Kidney epithelial cell (primary cell): Measurements from ENCODE around the gene NCOA3. TPM values are rescaled to one million over a fixed set of nuclear protein-coding genes. Genes with fewer than 3 reads are reported as not detected.
A peak's percentile ranks its signal among the peaks of the same experiment; 100 is the strongest.

ENCODE experiments used
- DNase-seq: peaks from one replicate; pipeline ENCODE4 v3.0.0-alpha.2; 2010; ENCODE audit warnings: low read depth
- H3K27me3 ChIP-seq: 2 replicates; pipeline ENCODE4 v1.6.0; 2011; ENCODE audit warnings: low read length; ENCODE audit not compliant: control insufficient read depth, insufficient read depth
- H3K36me3 ChIP-seq: 2 replicates; pipeline ENCODE4 v1.5.1; 2011; ENCODE audit warnings: low read length; ENCODE audit not compliant: control insufficient read depth, insufficient read depth
- H3K4me3 ChIP-seq: 2 replicates; pipeline ENCODE4 v1.5.1; 2011; ENCODE audit warnings: low read depth, mild to moderate bottlenecking, control low read depth, low read length
- CTCF ChIP-seq: IDR thresholded peaks from 2 replicates; pipeline ENCODE4 v1.5.1; 2011; ENCODE audit warnings: mild to moderate bottlenecking, moderate library complexity, low read length, control low read depth, inconsistent platforms; ENCODE audit not compliant: insufficient read depth, poor library complexity, severe bottlenecking
- total RNA-seq: library from RNA; depleted of rRNA; stranded (reverse); fragments of >200 nt; gene quantifications from 2 replicates; pipeline ENCODE4 v1.2.3, GENCODE V29; 2015

Gene NCOA3
- total RNA-seq, 1 donor from 2014 or later, result 27.3 TPM

GRCh38 chr20:47464380-47465101 is 37.1 kb upstream of the NCOA3 start:
- DNase-seq, result peak; percentile 90
- no peak overlapping the region for H3K4me3 ChIP-seq
- H3K36me3 ChIP-seq, result no peaks in the 10 kb centered on the region
- H3K27me3 ChIP-seq, result no peaks in the 10 kb centered on the region
- peak; percentile 48 for TF ChIP-seq CTCF

- Histone ChIP-seq H3K27me3 (no peaks in the 10 kb centered on the region), H3K36me3 (no peaks in the 10 kb centered on the region), H3K4me3 (no peak overlapping the region)
- no peak for DNase-seq
- no peak for TF ChIP-seq CTCF
Observed at GRCh38 chr20:47465335-47466090, 36.2 kb upstream of the NCOA3 start.

GRCh38 chr20:47466213-47466612 is 35.5 kb upstream of the NCOA3 start:
- Histone ChIP-seq H3K36me3 (no peaks in the 10 kb centered on the region), H3K27me3 (no peaks in the 10 kb centered on the region), H3K4me3 (no peak overlapping the region)
- TF ChIP-seq CTCF, result no peak
- DNase-seq, result no peak

GRCh38 chr20:47466704-47467459 is 34.8 kb upstream of the NCOA3 start:
- H3K36me3 ChIP-seq, result no peaks in the 10 kb centered on the region
- DNase-seq, result peak; percentile 76
- H3K27me3 ChIP-seq, result no peaks in the 10 kb centered on the region
- H3K4me3 ChIP-seq, result no peak overlapping the region
- TF ChIP-seq CTCF, result no peak

- DNase-seq, result no peak
- Histone ChIP-seq H3K27me3 (no peaks in the 10 kb centered on the region), H3K4me3 (no peak overlapping the region), H3K36me3 (no peaks in the 10 kb centered on the region)
- TF ChIP-seq CTCF, result no peak
Observed at GRCh38 chr20:47468290-47469050, 33.2 kb upstream of the NCOA3 start.
